ENCODE data around the gene CHMP2A. TPM values are rescaled to one million over a fixed set of nuclear protein-coding genes. Genes with fewer than 3 reads are reported as not detected.
"Not testable (repeated sequence)": the region's sequence is repeated elsewhere in the genome, so short reads cannot be mapped to it uniquely, and the experiment has no call there.

The CHMP2A gene
- total and polyA plus RNA-seq, 2 donors from 2014 or later, result 142 to 294 TPM

GRCh38 chr19:58510084-58510862 is 44.6 kb downstream of the CHMP2A start:
- intact Hi-C loops (cut with DNase I), result no loop called here
- H3K4me1 ChIP-seq (ENCODE audit: control insufficient read depth in 2 of 3, insufficient read depth in 2 of 3, low read depth in 1 of 3, low read length in 3 of 3), result peaks cover 0 to 14% (median 0%) of the 10 kb centered on the region in 3 donors
- no peaks in the 10 kb centered on the region for H3K36me3 ChIP-seq (ENCODE audit: control insufficient read depth in 2 of 3, insufficient read depth in 3 of 3, low read length in 3 of 3)
- DNase-seq (no peak), FAIRE-seq (no peak)
- no peak overlapping the region for H3K27ac ChIP-seq (ENCODE audit: low read depth in 2 of 2, low read length in 2 of 2)
- no peak overlapping the region for H3K4me3 ChIP-seq (ENCODE audit: low read length in 3 of 3)
- TF ChIP-seq CTCF (IDR thresholded peaks at IDR 0.05; ENCODE audit: borderline replicate concordance, extremely low read depth, insufficient read depth), result no peak
- H3K27me3 ChIP-seq (ENCODE audit: control insufficient read depth, insufficient read depth, low read length), result no peaks in the 10 kb centered on the region
- no peaks in the 10 kb centered on the region for H3K9me3 ChIP-seq (ENCODE audit: control insufficient read depth in 2 of 3, insufficient read depth in 1 of 3, low read length in 3 of 3)
- H3K9ac ChIP-seq (ENCODE audit: low read length in 3 of 3), result no peak overlapping the region

- Histone ChIP-seq H3K27ac (ENCODE audit: low read depth in 2 of 2, low read length in 2 of 2) (no peak overlapping the region), H3K4me1 (ENCODE audit: control insufficient read depth in 2 of 3, insufficient read depth in 2 of 3, low read depth in 1 of 3, low read length in 3 of 3) (peaks cover 0 to 12% (median 0%) of the 10 kb centered on the region in 3 donors), H3K4me3 (ENCODE audit: low read length in 3 of 3) (no peak overlapping the region), H3K9me3 (ENCODE audit: control insufficient read depth in 2 of 3, insufficient read depth in 1 of 3, low read length in 3 of 3) (no peaks in the 10 kb centered on the region), H3K27me3 (ENCODE audit: control insufficient read depth, insufficient read depth, low read length) (no peaks in the 10 kb centered on the region), H3K9ac (ENCODE audit: low read length in 3 of 3) (no peak overlapping the region), H3K36me3 (ENCODE audit: control insufficient read depth in 2 of 3, insufficient read depth in 3 of 3, low read length in 3 of 3) (no peaks in the 10 kb centered on the region)
- FAIRE-seq, result no peak
- TF ChIP-seq CTCF (IDR thresholded peaks at IDR 0.05; ENCODE audit: borderline replicate concordance, extremely low read depth, insufficient read depth), result no peak
- DNase-seq, result no peak
- intact Hi-C loops (cut with DNase I), result no loop called here
Measured at GRCh38 chr19:58509731-58510083, 45.2 kb downstream of the CHMP2A start.

- H3K36me3 ChIP-seq (ENCODE audit: control insufficient read depth in 2 of 3, insufficient read depth in 3 of 3, low read length in 3 of 3); H3K4me1 ChIP-seq (ENCODE audit: control insufficient read depth in 2 of 3, insufficient read depth in 2 of 3, low read depth in 1 of 3, low read length in 3 of 3); H3K27me3 ChIP-seq (ENCODE audit: control insufficient read depth, insufficient read depth, low read length); H3K4me3 ChIP-seq (ENCODE audit: low read length in 3 of 3); DNase-seq; FAIRE-seq; H3K9ac ChIP-seq (ENCODE audit: low read length in 3 of 3); intact Hi-C loops (cut with DNase I); H3K27ac ChIP-seq (ENCODE audit: low read depth in 2 of 2, low read length in 2 of 2); H3K9me3 ChIP-seq (ENCODE audit: control insufficient read depth in 2 of 3, insufficient read depth in 1 of 3, low read length in 3 of 3): not testable (repeated sequence)
Measured at GRCh38 chr19:58507602-58508223, 47.2 kb downstream of the CHMP2A start.

Small RNAs within 50 kb of the gene (microRNA-seq; reads per million reads assigned to microRNA genes)
- gene MIR6807, result not detected

Other genes with a start within 250 kb of the CHMP2A start
- 35.4 TPM for gene ERVK3-1, start 249.7 kb downstream of the CHMP2A start, total RNA-seq
- gene ERVK3-1, start 249.7 kb downstream of the CHMP2A start, polyA plus RNA-seq (ENCODE audit: insufficient read depth, low read depth, low replicate concordance), result 41.6 TPM
- gene ZSCAN22, start 228.1 kb downstream of the CHMP2A start, total RNA-seq, result 3.3 TPM
- gene ZSCAN22, start 228.1 kb downstream of the CHMP2A start, polyA plus RNA-seq (ENCODE audit: insufficient read depth, low read depth, low replicate concordance), result 1.1 TPM
- gene A1BG, start 201.6 kb downstream of the CHMP2A start, total RNA-seq, result 10.9 TPM
- 19.0 TPM for gene A1BG, start 201.6 kb downstream of the CHMP2A start, polyA plus RNA-seq (ENCODE audit: insufficient read depth, low read depth, low replicate concordance)
- gene ZNF497, start 192.4 kb downstream of the CHMP2A start, total RNA-seq, result 5.0 TPM
- gene ZNF497, start 192.4 kb downstream of the CHMP2A start, polyA plus RNA-seq (ENCODE audit: insufficient read depth, low read depth, low replicate concordance), result 1.7 TPM
- gene ZNF837, start 174.1 kb downstream of the CHMP2A start, total RNA-seq, result 5.0 TPM
- 3.6 TPM for gene ZNF837, start 174.1 kb downstream of the CHMP2A start, polyA plus RNA-seq (ENCODE audit: insufficient read depth, low read depth, low replicate concordance)
- 802 TPM for gene RPS5, start 167.8 kb downstream of the CHMP2A start, total RNA-seq
- gene RPS5, start 167.8 kb downstream of the CHMP2A start, polyA plus RNA-seq (ENCODE audit: insufficient read depth, low read depth, low replicate concordance), result 929 TPM
- 0.25 TPM for gene RNF225, start 159.4 kb downstream of the CHMP2A start, total RNA-seq
- gene RNF225, start 159.4 kb downstream of the CHMP2A start, polyA plus RNA-seq (ENCODE audit: insufficient read depth, low read depth, low replicate concordance), result not detected
- 13.0 TPM for gene ZNF584, start 146.5 kb downstream of the CHMP2A start, total RNA-seq
- gene ZNF584, start 146.5 kb downstream of the CHMP2A start, polyA plus RNA-seq (ENCODE audit: insufficient read depth, low read depth, low replicate concordance), result 6.2 TPM
- 7.8 TPM for gene ZNF132, start 115.0 kb downstream of the CHMP2A start, total RNA-seq
- gene ZNF132, start 115.0 kb downstream of the CHMP2A start, polyA plus RNA-seq (ENCODE audit: insufficient read depth, low read depth, low replicate concordance), result 2.9 TPM
- gene ZNF324B, start 103.5 kb downstream of the CHMP2A start, total RNA-seq, result 9.9 TPM
- 3.4 TPM for gene ZNF324B, start 103.5 kb downstream of the CHMP2A start, polyA plus RNA-seq (ENCODE audit: insufficient read depth, low read depth, low replicate concordance)
- gene ZNF324, start 88.0 kb downstream of the CHMP2A start, total RNA-seq, result 13.0 TPM
- 3.9 TPM for gene ZNF324, start 88.0 kb downstream of the CHMP2A start, polyA plus RNA-seq (ENCODE audit: insufficient read depth, low read depth, low replicate concordance)
- gene ZNF446, start 78.8 kb downstream of the CHMP2A start, total RNA-seq, result 13.3 TPM
- gene ZNF446, start 78.8 kb downstream of the CHMP2A start, polyA plus RNA-seq (ENCODE audit: insufficient read depth, low read depth, low replicate concordance), result 12.6 TPM
- gene SLC27A5, start 43.1 kb downstream of the CHMP2A start, total RNA-seq, result 10.8 TPM
- 41.5 TPM for gene SLC27A5, start 43.1 kb downstream of the CHMP2A start, polyA plus RNA-seq (ENCODE audit: insufficient read depth, low read depth, low replicate concordance)
- 16.9 TPM for gene ZBTB45, start 35.3 kb downstream of the CHMP2A start, total RNA-seq
- gene ZBTB45, start 35.3 kb downstream of the CHMP2A start, polyA plus RNA-seq (ENCODE audit: insufficient read depth, low read depth, low replicate concordance), result 7.7 TPM
- 229 TPM for gene TRIM28, start 11.0 kb downstream of the CHMP2A start, total RNA-seq
- gene TRIM28, start 11.0 kb downstream of the CHMP2A start, polyA plus RNA-seq (ENCODE audit: insufficient read depth, low read depth, low replicate concordance), result 191 TPM
- 60.4 TPM for gene UBE2M, start 3.5 kb upstream of the CHMP2A start, total RNA-seq
- 98.0 TPM for gene UBE2M, start 3.5 kb upstream of the CHMP2A start, polyA plus RNA-seq (ENCODE audit: insufficient read depth, low read depth, low replicate concordance)
- gene MZF1, start 18.2 kb upstream of the CHMP2A start, total RNA-seq, result 38.6 TPM
- gene MZF1, start 18.2 kb upstream of the CHMP2A start, polyA plus RNA-seq (ENCODE audit: insufficient read depth, low read depth, low replicate concordance), result 12.9 TPM